HEK293 (cell line): ENCODE measurements around the gene KRT7.

ENCODE experiments used
- CTCF ChIP-seq: fragments of 450-650 bp; formaldehyde crosslinking; IDR thresholded peaks from 2 replicates; pipeline ENCODE4 v1.5.1; 2016; ENCODE audit warnings: missing biosample characterization, missing genetic modification characterization
- HOXD13 ChIP-seq: sonication (generic); formaldehyde crosslinking; IDR thresholded peaks from 2 replicates; pipeline ENCODE4 v1.8.0; 2022; ENCODE audit warnings: missing genetic modification reagents, borderline replicate concordance
- KLF16 ChIP-seq: fragments of 450-650 bp; formaldehyde crosslinking; IDR thresholded peaks from 2 replicates; pipeline ENCODE4 v1.5.1; 2017; ENCODE audit warnings: missing biosample characterization, missing genetic modification characterization
- REST ChIP-seq: fragments of 450-650 bp; formaldehyde crosslinking; IDR thresholded peaks from 2 replicates; pipeline ENCODE4 v1.5.1; 2016; ENCODE audit warnings: missing biosample characterization, missing genetic modification characterization
- SP3 ChIP-seq: fragments of 450-650 bp; formaldehyde crosslinking; IDR thresholded peaks from 2 replicates; pipeline ENCODE4 v1.5.1; 2016; ENCODE audit warnings: missing biosample characterization, missing genetic modification characterization
- ZBTB10 ChIP-seq: fragments of 450-650 bp; formaldehyde crosslinking; IDR thresholded peaks from 2 replicates; pipeline ENCODE4 v1.5.1; 2016; ENCODE audit warnings: missing biosample characterization, missing genetic modification characterization
- ZBTB11 ChIP-seq: fragments of 450-650 bp; formaldehyde crosslinking; conservative IDR thresholded peaks from 2 replicates; pipeline ENCODE4 v1.5.1; 2016; ENCODE audit warnings: low read depth, missing biosample characterization, missing genetic modification characterization
- ZNF10 ChIP-seq: fragments of 450-650 bp; formaldehyde crosslinking; IDR thresholded peaks from 2 replicates; pipeline ENCODE4 v1.5.1; 2017; ENCODE audit warnings: missing biosample characterization, missing genetic modification characterization
- ZNF121 ChIP-seq: fragments of 450-650 bp; formaldehyde crosslinking; IDR thresholded peaks from 2 replicates; pipeline ENCODE4 v1.5.1; 2016; ENCODE audit warnings: missing biosample characterization, missing genetic modification characterization
- ZNF155 ChIP-seq: fragments of 450-650 bp; formaldehyde crosslinking; IDR thresholded peaks from 2 replicates; pipeline ENCODE4 v1.5.1; 2016; ENCODE audit warnings: missing biosample characterization, missing genetic modification characterization
- ZNF248 ChIP-seq: fragments of 450-650 bp; formaldehyde crosslinking; IDR thresholded peaks from 2 replicates; pipeline ENCODE4 v1.5.1; 2017; ENCODE audit warnings: missing biosample characterization, missing genetic modification characterization
- ZNF416 ChIP-seq: fragments of 450-650 bp; formaldehyde crosslinking; IDR thresholded peaks from 2 replicates; pipeline ENCODE4 v1.5.1; 2016; ENCODE audit warnings: missing biosample characterization, missing genetic modification characterization

- no peak for TF ChIP-seq REST (tag by site-specific recombination)
- TF ChIP-seq ZNF155 (tag by site-specific recombination), result no peak
- TF ChIP-seq ZNF248 (tag by site-specific recombination), result no peak
- no peak for TF ChIP-seq ZNF10 (tag by site-specific recombination)
- TF ChIP-seq KLF16, result no peak
- TF ChIP-seq SP3 (tag by site-specific recombination), result no peak
- TF ChIP-seq ZBTB11, result no peak
- TF ChIP-seq CTCF, result no peak
- TF ChIP-seq ZBTB10 (tag by site-specific recombination), result no peak
- no peak for TF ChIP-seq ZNF121 (tag by site-specific recombination)
- TF ChIP-seq HOXD13 (CRISPR knock-in tag), result no peak
- no peak for TF ChIP-seq ZNF416 (tag by site-specific recombination)
These were observed 45.8 kb upstream of the KRT7 start for GRCh38 chr12:52187206-52187605.
